HG02885 (cell line): ENCODE data around the gene TRIP13.
"Not testable (repeated sequence)": the region's sequence is repeated elsewhere in the genome, so short reads cannot be mapped to it uniquely, and the experiment has no call there.

ENCODE experiments used
- ATAC-seq: cut with Tn5 transposase; IDR thresholded peaks from one replicate; pipeline ENCODE4 v1.9.1; 2021; ENCODE audit warnings: mild to moderate bottlenecking; ENCODE audit not compliant: unreplicated experiment, poor library complexity

The TRIP13 gene, protein sequence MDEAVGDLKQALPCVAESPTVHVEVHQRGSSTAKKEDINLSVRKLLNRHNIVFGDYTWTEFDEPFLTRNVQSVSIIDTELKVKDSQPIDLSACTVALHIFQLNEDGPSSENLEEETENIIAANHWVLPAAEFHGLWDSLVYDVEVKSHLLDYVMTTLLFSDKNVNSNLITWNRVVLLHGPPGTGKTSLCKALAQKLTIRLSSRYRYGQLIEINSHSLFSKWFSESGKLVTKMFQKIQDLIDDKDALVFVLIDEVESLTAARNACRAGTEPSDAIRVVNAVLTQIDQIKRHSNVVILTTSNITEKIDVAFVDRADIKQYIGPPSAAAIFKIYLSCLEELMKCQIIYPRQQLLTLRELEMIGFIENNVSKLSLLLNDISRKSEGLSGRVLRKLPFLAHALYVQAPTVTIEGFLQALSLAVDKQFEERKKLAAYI

DNA sequence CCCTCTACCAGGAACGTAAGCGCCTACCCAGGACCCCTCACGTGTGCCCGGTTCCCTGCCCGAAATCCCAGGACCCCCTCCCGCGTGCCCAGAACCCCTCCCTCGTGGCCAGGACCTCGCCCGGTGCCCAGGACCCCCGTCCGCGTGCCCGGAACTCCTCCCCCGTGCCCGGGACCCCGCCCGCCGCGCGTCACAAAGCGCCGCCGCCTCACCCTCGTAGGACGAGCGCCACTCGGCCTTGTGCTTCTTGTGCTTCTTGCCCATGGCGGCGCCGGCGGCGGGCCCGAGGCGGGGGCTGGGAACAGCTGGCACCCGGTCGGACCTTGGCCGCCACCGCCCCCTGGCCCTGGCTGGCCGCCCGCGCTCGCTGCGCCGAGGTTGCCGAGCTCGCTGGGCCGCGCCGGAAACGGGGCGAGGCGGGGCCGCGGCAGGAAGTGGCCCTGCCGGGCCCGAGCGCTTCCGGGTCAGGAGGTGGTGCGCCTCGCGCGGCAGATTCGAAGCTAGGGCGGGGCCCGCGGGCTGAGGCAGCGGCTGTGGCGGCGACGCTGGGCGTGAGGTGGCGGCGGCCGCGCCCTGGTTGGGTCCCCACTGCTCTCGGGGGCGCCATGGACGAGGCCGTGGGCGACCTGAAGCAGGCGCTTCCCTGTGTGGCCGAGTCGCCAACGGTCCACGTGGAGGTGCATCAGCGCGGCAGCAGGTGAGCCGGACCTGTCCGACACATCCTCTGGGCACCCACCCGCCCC lies at the start of gene TRIP13, which contains the start of gene BRD9:
TRIP13 (plus strand) TSS at position 491 of the 743 bp plus-strand sequence; CDS start at position 606, 115 bp downstream.
BRD9 (minus strand) TSS at position 408 of the 743 bp plus-strand sequence; CDS start at position 264, 144 bp downstream.
- ATAC-seq: peak; percentile 95

DNA sequence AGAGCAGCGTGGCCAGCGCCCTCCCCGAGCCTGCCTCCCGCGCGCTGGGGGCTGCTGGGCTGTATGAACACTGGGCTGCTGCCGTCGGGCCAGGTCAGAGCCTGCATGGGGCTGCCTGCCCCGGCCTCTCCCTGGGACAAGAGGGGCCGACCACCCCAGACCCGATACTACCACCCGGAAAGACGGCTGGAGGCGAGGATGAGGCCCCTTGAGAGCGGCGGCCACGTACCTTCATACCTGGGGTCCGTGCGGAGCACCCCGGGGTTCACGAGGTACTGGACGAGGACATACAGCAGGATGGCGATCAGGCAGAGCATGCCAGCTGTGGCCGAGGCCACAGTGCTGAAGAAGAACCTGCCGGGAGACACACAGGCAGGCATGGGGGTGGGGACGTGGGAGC lies 49.3 kb upstream of the TRIP13 start:
- not testable (repeated sequence) for ATAC-seq

DNA sequence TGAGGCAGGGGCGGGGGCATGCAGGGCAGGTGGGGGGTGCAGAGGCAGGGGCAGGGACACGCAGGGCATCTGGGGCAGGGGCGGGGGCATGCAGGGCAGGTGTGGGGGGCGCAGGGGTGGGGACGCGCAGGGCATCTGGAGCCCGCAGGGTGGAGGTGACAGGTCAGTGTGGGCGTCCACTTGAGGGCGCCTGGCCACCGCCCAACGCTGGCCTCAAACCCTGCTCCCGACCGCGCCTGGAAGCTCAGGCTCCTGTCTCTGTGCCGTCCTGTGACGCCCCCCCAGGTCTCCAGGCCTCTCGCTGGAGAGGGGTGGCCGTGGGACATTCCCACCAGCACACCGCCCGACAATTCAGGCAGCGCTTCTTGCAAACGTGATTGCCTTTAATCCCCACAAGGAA lies 48.8 kb upstream of the TRIP13 start:
- not testable (repeated sequence) for ATAC-seq

DNA sequence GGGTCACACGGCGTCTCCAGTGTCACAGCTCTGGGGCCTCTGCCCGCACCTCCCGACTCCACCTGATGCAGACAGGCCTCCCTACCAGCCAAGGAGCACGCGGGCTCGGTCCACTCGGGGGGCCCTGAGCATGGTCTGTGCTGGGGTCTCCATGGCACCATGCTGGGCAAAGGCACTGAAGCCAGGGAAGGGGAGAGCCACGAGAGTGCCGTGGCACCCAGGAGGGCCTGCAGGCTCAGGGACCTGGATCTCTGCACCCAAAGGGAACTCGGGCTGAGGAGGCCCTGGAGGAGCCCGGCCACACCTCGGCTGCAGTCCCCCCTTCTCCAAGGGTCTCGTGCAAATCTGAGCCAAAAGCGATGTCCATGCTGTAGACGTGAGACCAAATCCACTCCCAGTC lies 48.3 kb upstream of the TRIP13 start:
- ATAC-seq: not testable (repeated sequence)

DNA sequence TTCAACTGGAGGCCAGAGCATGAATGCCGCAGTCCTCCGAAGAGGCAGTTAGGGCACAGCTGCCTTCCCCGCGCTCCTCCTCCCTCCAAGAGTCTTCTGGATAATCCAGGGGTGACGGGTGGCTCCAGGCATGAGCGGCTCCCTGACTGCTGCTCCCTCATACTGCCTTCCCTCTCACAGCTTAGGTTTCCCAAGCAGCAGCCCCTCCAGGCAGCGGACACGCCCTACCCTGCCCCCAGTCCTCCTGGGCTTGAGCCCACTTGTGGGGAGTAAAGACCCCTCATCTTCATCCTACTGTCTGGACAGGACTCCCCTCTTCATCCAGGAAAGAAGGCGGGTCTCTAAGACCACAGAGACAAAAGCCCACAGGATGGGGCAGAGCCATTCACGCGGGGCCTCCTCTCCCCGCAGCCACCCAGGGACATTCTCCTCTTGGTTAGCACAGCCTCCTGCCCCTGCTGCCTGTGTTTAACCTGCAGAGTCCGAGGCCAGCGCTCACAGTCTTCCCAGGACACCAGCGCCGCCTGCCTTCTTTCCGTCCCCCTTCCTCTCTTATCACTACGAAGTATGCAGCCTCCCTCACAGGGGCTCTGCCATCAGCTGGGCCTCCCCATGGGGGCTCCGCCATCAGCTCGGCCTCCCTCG lies 47.5 kb upstream of the TRIP13 start:
- ATAC-seq: not testable (repeated sequence)

DNA sequence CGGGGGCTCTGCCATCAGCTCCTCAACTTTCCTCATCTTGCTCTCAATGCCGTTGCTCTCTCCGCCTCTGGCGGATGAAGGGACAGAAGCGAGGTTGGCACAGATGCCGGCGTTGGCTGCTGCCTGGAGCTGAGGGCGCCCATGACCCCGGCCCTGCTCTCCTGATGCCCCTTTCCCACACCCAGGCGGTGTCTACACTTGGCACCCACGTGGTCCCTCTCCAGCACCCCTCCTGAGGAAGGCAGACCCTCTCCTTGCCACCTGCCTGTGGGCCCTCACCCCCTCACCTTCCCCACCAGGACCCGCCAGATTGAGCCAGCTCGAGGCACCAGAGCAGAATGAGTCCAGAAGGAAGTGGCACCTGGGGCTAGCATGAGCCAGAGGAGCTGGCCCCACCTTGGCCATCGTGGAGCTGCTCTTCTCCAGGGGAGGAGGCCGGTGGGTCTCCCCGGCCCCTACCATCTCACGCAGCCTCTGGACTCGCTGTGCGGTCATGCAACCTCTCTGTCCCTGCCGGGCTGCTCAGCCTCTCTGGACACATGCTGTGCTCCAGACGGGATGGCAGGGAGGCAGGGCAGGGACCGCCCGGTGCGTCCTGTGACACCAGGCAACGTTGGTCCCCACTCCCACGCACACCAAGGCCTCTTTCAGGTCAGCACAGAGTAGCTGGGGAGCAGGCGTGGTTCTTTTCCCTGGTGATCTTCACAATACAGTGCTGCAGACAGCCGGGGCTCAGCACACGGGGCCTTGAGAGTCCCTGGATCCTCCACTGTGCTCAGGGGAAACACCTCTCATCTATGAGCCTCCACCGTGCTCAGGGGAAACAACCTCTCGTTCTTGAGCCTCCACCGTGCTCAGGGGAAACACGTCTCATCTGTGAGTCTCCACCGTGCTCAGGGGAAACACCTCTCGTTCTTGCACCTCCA lies 46.7 kb upstream of the TRIP13 start:
- peak; percentile 24 for ATAC-seq

DNA sequence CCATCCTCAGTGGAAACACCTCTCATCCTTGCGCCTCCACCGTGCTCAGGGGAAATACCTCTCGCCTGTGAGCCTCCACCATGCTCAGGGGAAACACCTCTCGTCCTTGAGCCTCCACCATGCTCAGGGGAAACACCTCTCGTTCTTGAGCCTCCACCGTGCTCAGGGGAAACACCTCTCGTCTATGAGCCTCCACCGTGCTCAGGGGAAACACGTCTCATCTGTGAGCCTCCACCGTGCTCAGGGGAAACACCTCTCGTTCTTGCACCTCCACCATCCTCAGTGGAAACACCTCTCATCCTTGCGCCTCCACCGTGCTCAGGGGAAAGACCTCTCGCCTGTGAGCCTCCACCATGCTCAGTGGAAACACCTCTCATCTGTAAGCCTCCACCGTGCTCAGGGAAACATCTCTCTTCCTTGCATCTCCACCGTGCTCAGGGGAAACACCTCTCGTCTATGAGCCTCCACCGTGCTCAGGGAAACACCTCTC lies 46.0 kb upstream of the TRIP13 start:
- peak; percentile 44 for ATAC-seq

DNA sequence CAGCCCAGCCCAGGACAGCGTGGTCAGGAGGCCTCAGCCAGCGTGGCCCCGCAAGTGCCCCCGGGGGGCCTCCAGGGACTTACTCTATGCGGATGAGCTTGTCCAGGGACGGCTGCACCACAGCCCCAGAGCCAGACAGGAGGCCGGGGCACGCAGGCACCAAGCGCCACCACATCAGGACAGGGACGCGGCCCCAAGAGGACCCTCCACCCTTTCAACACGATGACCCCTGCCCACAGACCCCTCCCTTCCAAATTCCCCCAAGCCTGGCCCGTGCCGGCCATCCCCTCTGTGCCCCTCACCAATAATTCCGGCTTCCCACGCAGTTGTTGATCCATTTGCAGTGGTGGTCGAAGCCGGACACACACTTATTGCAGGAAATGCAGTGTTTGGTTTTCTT lies 45.5 kb upstream of the TRIP13 start:
- ATAC-seq: not testable (repeated sequence)

DNA sequence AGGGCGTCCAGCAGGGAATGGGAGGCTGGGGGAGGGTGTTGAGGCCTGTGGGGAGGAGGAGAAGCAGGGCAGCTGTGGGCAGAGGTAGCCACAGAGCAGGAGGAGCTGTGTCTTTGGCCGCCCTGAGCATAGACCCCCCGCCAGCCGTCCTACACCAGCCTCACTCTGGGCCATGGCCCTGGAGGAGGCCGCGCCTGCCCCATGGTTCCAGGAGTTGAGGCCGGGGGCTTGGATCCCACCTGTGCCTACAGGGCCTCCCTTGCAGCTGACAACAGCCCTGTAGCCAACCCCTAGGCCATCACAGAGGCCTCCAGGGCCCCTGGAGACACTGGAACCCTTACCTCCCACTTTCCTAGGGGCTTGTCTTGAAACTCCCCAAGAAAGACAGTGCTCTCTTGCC lies 44.9 kb upstream of the TRIP13 start:
- not testable (repeated sequence) for ATAC-seq

DNA sequence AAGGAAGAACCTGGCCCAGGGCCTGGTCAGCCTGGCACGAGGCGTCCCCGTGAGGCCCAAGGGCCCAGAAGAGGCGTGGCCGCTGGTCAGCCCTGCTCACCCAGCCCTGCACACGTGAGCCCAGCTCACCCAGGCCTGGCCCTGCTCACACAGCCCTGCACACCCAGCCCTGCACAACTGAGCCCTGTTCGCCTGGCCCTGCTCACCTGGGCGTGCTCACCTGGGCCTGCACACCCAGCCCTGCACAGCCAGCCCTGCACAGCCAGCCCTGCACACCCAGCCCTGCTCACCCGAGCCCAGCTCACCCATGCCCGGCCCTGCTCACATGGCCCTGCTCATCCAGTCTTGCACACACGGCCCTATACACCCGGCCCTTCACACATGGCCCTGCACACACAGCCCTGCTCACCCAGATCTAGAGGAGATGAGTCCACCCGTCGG lies 44.0 kb upstream of the TRIP13 start:
- no peak for ATAC-seq

DNA sequence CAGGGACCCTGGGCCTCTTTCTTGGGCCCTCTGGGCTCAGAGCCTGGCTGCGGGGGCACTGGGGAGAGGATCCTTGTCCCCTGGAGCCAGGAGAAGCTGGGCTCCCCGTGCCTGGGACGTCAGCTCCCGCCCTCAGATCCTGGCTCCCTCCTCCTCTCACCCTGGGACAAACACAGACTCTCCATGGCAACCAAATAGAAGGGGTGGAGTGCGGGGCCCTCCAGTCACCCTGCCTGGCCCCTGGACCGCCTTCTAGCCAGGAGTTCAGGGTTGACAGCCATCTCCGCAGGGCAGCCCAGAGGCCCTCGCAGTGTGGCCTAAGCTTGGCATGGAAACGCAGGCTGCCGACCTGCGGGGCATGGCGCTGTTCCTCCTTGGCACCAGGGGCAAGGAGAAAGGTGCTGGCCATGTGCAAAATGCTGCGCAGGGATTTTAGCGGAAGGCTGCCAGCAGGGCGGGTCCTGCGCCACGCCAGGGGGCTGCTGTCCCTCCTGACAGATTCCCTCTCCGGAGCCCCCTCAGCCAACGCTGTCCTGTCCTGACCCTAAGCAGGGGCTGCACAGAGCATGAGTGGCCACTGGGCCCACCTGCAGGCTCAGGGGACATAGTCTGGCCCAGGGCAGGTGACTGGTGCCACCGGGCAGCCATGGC lies 42.9 kb upstream of the TRIP13 start:
- no peak for ATAC-seq

DNA sequence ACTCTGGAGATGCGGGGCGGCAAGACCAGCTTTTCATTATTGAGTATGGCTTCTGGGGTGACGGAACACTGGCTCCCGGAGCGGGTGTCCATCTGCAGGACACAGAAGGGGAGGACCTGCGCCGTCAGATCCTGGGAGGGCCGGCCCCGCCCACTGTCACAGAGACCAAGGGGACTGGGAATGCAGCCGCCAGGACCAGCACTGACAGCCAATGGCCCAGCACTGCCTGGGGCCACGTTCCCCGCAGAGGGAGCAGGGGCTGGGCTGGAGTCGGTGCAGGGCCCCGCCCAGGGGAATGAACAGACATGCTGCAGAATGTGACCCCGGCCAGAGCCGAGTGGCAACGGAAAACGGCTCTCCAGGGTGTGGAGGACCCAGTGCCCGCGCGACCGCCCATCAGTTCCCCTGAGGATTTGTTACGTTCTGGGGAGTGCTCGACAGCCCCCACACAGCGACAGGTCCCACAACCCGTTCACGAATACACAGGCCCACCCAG lies 42.1 kb upstream of the TRIP13 start, which contains the start of gene ZDHHC11:
ZDHHC11 (minus strand) TSS at position 476 of the 496 bp plus-strand sequence; CDS start at position 92, 384 bp downstream.
- ATAC-seq: no peak

DNA sequence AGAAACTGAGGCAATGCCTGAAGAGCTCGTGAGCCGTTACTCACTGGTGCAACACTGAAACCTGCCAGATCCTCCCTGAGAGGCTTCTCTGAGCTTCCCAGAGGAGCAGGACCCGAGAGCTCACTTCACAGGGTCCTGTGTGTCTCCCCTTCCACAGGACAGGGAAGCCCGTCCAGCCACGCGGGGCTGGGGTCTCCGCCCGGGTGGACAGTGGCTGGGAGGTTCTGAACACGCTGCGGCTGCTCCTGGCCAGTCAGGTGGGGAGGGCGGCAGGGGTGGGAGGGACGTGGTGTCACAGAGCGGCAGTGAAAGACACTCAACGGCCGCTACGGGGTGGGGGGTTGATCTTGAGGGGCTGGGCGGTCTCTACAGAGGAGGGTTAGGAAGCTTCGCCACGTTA lies 41.6 kb upstream of the TRIP13 start:
- ATAC-seq: no peak

DNA sequence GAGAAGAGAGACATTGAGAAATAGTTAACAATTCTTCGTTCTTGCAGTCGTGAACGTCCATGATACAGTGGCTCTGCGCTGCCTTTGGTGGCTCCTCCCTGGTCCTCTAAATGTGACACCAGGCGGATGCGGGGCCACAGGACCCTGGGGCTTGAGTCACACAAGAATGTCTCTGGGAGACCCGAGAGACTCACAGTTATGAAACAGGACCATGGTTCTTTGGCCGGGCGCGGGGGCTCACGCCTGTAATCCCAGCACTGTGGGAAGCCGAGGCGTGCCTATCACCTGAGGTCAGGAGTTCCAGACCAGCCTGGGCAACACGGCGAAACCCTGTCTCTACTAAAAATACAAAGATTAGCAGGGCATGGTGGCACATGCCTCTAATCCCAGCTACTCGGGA lies 41.1 kb upstream of the TRIP13 start:
- ATAC-seq: no peak

DNA sequence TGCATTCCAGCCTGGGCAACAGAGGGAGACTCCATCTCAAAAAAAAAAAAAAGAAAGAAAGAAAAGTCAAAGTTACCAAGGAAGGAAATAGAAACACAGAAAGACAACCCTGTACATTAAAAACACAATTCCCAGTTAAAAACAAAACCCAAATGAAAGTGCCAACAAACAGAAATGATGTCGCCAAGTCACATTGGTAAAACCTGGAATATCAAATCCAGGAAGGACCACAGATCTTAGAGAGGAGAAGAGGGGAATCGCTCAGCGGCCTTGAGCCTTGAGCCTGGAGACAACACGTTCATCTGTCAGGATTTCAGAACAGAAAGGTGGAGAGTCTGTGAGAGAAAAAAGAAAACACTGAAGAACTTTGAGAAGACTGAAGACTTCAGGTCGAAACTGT lies 40.7 kb upstream of the TRIP13 start:
- no peak for ATAC-seq

DNA sequence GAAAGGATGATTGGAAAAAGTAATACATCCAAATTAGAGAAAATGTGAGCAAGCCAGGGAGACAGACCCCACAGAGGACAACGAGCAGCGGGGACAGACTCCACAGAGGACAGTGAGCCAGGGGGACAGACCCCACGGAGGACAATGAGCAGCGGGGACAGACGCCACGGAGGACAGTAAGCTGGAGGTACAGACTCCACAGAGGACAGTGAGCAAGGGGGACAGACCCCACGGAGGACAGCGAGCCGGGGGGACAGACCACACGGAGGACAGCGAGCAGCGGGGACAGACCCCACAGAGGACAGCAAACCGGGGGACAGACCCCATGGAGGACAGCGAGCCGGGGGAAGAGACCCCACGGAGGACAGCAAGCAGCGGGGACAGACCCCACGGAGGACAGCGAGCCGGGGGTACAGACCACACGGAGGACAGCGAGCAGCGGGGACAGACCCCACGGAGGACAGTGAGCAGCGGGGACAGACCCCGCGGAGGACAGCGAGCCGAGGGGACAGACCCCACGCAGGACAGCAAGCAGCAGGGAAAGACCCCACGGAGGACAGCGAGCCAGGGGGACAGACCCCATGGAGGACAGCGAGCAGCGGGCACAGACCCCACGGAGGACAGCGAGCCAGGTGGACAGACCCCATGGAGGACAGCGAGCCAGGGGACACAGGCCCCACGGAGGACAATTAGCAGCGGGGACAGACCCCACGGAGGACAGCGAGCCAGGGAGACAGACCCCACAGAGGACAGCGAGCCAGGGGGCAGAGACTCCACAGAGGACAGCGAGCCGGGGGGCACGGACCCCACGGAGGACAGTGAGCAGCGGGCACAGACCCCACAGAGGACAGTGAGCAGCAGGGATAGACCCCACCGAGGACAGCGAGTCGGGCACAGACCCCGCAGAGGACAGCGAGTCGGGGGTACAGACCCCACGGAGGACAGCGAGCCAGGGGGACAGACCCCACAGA lies 40.0 kb upstream of the TRIP13 start:
- ATAC-seq: no peak

DNA sequence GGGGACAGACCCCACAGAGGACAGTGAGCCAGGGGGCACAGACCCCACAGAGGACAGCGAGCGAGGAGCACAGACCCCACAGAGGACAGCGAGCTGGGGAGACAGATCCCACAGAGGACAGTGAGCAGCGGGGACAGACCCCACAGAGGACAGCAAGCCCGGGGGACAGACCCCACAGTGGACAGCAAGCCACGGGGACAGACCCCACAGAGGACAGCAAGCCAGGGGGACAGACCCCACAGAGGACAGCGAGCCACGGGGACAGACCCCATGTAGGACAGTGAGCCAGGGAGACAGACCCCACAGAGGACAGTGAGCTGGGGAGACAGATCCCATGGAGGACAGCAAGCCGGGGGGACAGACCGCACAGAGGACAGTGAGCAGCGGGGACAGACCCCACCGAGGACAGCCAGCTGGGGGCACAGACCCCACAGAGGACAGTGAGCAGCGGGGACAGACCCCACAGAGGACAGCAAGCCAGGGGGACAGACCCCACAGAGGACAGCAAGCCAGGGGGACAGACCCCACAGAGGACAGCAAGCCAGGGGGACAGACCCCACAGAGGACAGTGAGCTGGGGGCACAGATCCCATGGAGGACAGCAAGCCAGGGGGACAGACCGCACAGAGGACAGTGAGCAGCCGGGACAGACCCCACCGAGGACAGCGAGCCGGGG lies 39.1 kb upstream of the TRIP13 start:
- ATAC-seq: not testable (repeated sequence)
